ENCODE measurements around the gene GHDC.

GHDC gene

DNA sequence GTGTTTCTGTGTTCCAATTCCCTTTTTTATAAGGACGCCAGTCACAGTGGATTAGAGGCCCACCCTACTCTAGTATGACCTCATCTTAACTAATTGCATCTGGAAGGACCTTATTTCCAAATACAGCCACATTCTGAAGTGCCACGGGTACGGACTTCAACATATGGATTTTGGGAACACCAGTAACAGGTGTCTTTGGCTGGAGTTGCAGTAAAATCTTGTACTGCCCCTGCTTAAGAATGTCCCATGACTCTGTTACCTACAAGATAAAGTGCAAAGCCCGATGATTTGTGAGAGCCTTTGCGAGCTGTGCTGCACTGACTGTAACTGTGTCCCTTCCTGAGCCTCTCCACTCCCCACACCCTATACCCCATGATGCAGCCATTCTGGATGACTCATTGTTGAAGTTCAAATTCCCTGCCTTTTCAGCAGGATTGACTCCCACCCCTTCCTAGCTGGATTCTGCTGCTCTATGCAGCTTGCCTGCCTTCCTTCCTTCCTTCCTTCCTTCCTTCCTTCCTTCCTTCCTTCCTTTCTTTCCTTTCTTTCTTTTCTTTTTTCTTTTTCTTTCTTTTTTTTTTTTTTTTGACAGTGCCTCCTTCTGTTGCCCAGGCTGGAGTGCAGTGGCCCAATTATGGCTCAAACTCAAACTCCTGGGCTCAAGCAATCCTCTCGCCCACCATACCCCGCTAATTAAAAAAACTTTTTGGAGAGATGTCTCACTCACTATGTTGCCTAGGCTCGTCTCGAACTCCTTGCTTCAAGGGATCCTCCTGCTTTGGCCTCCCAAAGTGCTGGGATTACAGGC lies 11.2 kb downstream of the GHDC start:
- no peak for DNase-seq

- no peak for DNase-seq
Observed at GRCh38 chr17:42181851-42182207, 12.5 kb downstream of the GHDC start.

GRCh38 chr17:42180922-42181850 lies 13.1 kb downstream of the GHDC start, which contains the start of gene KCNH4:
KCNH4 (minus strand) TSS chr17:42181142; CDS start chr17:42180945, 197 bp downstream.
- peak; percentile 88 to 89 for DNase-seq

DNA sequence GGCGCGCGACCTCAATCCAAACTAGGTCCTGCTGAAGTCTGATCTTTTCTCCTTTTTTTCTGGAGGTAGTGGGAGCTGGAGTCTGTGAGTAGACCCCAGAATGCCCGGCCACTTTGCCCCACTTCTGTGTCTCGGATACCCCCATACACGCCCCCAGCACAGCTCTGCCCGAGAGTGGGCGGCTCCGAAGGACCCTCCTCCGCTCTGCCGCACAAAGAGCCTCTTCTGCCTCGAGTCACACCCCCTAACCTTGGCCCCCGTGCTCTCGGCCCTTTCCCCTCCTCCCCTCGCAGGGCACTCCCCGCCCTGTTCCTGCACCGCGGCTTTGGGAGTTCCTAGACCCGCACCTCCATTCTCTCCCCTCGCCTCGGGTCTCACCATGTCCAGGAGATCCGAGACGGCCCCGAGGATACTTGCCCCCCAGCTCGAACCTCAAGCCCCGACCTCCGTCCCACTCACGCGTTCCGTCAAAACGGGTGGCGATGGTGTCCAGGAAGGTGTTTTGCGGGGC lies 13.8 kb downstream of the GHDC start:
- no peak for DNase-seq

DNA sequence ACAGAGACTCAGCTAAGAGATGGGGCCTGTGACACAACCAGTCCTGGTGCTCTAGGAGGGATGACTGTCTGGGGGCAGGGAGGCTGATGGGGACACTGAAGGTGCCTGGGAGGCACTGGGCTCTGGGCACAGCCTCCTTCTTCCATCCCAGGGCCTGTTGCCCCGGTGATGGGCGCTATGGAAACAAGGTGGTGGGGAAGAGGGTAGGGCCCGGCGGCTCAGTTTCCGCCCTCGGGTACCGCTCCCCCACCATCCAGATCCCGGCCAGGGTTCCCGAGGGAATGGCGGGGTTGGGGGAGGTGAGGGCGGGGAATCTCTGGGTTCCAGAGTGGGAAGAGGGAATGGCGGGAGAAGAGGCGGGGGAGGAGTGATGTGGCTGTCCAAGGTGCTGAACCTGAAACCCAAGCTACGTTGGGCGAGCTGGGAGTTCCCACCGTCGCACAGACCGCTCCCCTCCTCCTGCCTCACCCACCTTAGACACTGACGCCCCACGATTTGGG lies 14.3 kb downstream of the GHDC start:
- DNase-seq: peak in 1 of 2 experiments; percentile 27

DNA sequence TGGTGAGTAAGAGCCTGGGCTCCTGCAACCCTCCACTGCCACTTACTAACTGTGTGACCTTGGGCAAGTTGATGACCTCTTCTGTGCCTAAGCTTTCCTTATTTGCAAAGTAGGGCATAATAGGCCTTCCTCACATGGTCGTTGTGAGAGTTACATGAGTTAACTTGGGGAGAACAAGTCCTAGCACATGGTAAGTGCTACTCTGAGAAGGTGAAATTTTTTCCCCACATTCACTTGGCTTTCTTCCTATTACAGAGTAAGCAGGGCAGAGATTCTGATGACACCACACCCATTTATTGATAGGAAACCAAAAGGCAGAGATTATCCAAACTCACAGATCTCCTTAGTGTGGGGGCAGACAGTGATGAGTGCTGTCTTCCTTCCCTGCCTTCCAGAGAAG lies 15.0 kb downstream of the GHDC start:
- DNase-seq: no peak

DNA sequence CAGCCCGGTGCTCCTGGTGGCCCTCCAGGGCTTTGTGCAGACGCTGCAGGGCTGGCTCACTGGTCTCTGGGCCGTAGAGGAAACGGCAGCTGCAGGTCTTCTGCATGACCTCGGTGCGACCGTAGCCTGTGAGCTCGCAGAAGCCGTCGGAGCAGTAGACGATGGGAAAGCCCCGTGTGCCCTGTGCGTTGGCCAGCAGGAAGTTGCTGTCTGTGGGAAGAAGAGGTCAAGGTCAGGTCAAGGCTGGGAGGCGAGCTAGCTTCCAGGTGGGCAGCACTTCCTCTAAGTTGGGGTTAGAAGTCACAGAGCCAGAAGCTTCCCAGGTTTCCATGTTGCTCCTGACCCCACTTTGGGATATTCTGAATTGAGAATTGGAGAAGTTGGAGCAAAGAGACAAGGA lies 15.5 kb downstream of the GHDC start:
- DNase-seq: no peak

DNA sequence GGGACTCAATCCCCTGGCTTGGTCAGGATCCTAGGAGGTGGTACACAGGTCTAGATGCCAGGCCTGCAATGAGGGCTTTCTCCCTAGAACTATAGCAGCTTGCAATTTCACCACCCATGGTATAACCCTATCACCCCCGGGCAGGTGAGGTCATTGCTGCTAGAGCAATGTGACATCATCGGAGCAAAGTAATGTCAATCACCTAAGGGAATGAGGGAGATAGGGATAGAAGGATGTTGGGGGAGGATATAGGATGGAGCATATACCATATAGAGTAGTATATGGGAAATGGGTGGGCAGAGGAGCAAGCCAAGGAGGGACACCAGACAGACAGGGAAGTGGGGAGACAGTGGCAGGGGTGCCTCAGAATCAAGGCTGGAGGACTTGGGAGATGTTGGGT lies 16.6 kb downstream of the GHDC start:
- no peak for DNase-seq

DNA sequence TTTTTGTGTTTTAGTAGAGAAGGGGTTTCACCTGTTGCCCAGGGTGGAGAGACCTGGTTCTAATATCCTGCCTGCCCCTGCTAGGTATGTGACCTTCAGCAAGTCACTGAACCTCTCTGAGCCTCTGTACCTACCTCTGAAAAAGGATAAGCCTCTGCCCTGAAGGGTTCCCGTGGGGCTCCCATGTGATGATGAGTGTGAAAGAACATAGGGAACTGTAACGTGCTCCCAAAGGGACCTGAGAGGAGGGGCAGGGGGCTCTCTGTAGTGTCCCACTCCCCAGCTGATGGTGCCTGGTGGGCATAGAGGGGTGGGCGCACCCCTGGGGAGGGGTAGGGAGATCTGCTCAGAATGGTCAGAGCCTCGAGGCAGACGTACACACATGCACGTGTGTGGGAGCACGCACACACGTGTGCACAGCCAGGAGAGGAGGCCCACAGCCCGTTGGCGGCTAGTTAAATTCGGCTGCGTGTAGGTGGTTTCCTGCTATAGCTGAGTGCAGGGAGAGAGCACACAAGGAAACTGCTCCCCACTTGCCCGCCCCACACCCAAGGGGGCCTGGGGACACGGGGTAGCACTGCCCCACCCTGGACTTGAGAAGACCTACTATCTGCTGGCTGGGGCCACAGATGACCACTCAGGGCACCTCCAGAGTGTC lies 20.0 kb downstream of the GHDC start:
- DNase-seq: no peak

GRCh38 chr17:42171831-42172230 lies 22.5 kb downstream of the GHDC start:
- DNase-seq: no peak

DNA sequence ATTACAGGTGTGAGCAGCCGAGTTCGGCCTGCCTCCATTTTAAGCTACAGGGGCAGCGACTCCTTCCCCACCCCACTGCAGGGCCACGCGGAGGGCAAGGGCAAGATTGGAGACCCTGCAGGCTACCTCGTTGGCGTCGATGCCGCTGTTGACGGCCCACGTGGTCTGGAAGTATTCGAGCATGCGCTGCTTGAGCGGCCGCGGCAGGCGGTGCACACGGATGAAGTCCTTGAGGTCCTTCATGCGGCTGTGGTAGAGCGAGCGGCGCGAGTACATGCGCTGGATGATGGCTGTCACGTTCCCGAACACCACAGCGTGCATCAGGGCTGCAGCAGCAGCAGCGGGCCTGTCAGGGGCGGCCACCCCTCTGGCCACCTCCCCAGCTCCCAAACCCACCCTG lies 24.9 kb downstream of the GHDC start:
- DNase-seq: no peak

DNA sequence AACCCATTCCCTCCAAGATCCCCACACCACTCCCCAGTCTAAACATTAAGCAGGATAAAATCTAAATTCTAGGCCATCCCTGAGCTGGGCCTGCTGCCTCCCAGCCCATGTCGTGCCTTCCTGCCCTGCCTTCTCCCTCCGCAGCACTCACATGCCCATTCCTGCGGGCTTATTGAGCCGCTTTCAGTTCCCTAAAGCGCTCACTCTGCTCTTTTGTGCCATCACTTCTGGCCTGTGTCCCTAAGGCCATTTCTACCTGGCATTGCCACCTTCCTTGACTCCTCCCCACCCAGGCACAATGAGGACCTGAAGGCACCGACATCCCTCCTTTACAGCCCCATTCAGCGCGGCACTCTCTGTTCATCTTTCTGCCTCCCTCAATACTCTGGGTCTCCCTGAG lies 26.5 kb downstream of the GHDC start:
- no peak for DNase-seq

GRCh38 chr17:42166196-42166763 lies 28.0 kb downstream of the GHDC start:
- DNase-seq: no peak

GRCh38 chr17:42165751-42166150 lies 28.5 kb downstream of the GHDC start:
- no peak for DNase-seq

DNA sequence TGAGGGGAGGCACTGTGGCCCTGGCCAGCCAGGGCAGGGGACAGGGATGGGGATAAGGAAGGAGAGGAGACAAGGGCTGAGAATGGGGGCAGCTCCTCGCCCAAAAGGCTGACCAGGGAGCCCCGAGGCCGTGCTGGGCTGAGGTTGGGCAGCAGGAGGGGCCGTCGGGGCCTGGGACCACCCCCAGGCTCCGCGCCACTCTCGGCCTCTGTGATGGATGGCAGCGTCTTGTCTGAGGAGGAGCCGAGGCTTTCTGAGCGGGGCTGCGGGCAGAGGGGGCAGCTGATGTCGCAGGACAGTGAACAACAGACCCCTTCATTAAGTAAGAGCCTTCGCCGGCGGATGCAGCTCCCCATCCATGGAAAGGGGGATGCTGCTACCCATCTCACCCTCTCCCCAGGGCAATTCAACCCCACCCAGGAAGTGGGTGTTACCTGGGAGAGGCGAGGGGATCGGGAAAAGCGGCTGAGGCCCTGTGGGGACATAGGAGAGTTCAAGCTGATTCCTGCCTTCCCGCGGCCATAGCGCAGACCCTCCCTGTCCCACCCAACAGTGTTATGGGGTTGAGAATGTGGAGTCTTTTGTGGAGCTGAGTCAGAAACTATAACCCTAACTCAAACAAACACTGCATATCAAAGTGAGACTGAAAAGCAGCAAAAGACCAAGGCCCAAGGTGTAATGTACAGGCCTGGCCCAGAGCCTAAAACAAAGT lies 30.4 kb downstream of the GHDC start:
- DNase-seq: no peak

DNA sequence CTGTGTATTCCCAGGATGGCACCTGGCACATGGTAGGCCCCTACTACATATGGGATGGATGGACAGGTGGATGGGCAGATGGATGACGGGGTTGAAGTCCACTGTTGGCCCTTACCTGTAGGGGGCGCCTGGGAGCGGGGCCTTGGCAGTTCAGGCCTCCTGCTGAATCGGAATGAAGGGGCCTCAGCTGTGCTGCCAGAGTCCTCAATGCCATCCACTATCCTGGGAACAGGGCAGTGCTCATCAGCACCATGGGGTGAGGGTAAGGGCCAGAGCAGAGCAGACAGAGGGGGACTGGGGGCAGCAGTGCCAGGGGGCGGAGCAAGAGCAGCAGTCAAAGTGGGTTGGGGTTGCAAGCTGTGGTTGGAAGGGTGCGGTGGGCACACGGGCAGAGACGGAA lies 31.2 kb downstream of the GHDC start:
- no peak for DNase-seq

GRCh38 chr17:42160531-42160910 lies 33.8 kb downstream of the GHDC start:
- DNase-seq: no peak

DNA sequence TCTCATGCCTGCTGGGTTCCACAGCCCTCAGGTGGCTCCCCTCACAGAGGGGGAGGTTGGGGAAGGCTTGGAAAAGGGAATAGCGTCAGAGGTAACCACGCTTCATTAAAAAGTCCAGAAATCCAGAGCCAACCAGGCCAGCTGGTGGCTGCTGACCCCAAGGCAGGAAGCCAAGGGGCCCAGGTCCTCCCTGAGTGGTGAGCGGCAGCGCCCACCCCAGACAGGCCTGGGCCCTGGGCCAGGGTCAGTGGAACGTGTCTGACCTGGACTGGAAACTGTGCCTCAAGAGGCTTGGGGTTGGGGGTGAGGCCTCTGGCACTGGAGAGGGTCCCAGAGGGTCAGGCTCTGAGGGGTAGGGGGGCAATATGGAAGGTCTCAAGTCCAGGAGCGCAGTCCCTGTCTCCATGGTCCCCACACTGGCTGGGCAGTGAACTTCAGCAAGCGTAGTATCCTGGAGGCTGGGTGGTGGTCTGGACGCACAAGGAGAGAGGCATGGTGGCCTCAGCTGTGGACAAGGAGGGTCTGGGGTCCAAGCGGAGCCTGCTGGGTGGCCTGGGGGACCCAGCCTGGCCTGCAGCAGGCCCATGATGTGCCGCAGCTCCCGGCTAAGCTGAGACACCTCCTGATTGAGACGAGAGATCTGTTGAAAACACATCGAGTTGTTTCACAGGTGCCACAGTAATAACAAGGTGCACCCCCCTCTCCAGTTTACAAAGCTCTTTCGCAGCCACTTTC lies 34.3 kb downstream of the GHDC start:
- DNase-seq: no peak

GRCh38 chr17:42155614-42156045 lies 38.7 kb downstream of the GHDC start:
- DNase-seq: no peak

DNA sequence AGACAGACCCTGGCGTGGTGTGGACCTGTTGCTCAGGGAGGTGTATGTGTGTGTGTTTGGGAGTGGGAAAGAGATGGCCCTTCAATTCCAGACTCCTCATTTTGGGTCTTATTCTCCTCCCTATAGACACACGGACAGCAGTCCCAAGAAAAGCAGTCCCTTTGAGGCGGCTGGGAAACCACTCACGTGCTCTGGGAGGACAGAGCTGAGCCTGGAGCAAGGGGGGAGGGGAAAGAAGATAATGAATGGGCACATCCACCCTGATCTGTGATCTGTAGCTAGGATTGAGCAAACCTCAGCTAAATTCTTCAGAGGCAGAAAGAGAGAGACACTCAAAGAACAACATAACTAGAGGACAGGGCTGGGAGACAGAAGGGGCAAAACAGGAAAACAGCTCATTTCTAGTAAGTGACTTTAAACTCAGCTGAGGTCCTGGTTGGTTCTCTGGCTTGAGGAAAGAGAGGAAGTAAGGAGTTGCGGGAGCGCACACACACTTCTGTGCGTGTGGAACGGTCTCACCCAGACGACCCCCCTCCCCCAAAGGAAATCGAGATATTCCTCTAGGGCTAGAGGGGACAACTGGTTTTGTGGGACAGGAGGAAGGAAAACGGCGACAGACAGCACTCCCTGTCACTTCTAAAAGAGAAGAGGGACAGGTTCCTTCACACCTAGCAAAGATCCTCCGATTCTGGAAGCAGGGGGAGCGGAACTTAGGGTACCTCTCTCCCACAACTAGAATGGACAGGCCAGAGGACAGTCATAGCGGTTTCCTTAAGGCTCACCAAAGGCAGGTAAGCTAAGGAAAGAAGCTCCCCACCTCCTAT lies 40.2 kb downstream of the GHDC start:
- no peak for DNase-seq

Data from NCI-H2081 (cell line).